HG02852 (cell line): ENCODE data around the gene ANK2.

Experiments used
- ATAC-seq: cut with Tn5 transposase; IDR thresholded peaks from one replicate; pipeline ENCODE4 v1.9.1; 2021; ENCODE audit warnings: mild to moderate bottlenecking, moderate library complexity; ENCODE audit not compliant: unreplicated experiment

The ANK2 gene

GRCh38 chr4:113433116-113433515 is 383.7 kb downstream of the ANK2 start:
- ATAC-seq = no peak
